ENCODE results near the gene ROBO1.

The ROBO1 gene

GRCh38 chr3:79041621-79042020, 726.2 kb downstream of the ROBO1 start:
- Histone ChIP-seq H3K9ac (no peak overlapping the region), H4K20me1 (no peaks in the 10 kb centered on the region), H3K27me3 (no peaks in the 10 kb centered on the region), H3K36me3 (no peaks in the 10 kb centered on the region), H3K4me2 (no peak overlapping the region), H3K4me3 (no peak overlapping the region), H3K27ac (no peak overlapping the region), H3K4me1 (no peaks in the 10 kb centered on the region), H3K9me3 (no peaks in the 10 kb centered on the region)
- no peak for TF ChIP-seq Cebpa-rat (IDR thresholded peaks at IDR 0.05)

- Histone ChIP-seq H4K20me1 (no peaks in the 10 kb centered on the region), H3K4me3 (no peak overlapping the region), H3K4me1 (no peaks in the 10 kb centered on the region), H3K27me3 (no peaks in the 10 kb centered on the region), H3K9ac (no peak overlapping the region), H3K36me3 (no peaks in the 10 kb centered on the region), H3K9me3 (no peaks in the 10 kb centered on the region), H3K4me2 (no peak overlapping the region), H3K27ac (no peak overlapping the region)
- no peak for TF ChIP-seq Cebpa-rat (IDR thresholded peaks at IDR 0.05)
Observed at GRCh38 chr3:79040701-79041100, 727.1 kb downstream of the ROBO1 start.

- H3K4me3 ChIP-seq, result no peak overlapping the region
- TF ChIP-seq Cebpa-rat (IDR thresholded peaks at IDR 0.05), result no peak
- H3K9ac ChIP-seq, result no peak overlapping the region
- no peaks in the 10 kb centered on the region for H3K4me1 ChIP-seq
- H3K27me3 ChIP-seq, result no peaks in the 10 kb centered on the region
- H3K4me2 ChIP-seq, result no peak overlapping the region
- no peaks in the 10 kb centered on the region for H4K20me1 ChIP-seq
- no peaks in the 10 kb centered on the region for H3K36me3 ChIP-seq
- H3K9me3 ChIP-seq, result no peaks in the 10 kb centered on the region
- H3K27ac ChIP-seq, result no peak overlapping the region
Observed at GRCh38 chr3:79040091-79040490, 727.7 kb downstream of the ROBO1 start.

GRCh38 chr3:79039192-79039591, 728.6 kb downstream of the ROBO1 start:
- Histone ChIP-seq H3K9ac (no peak overlapping the region), H3K4me2 (no peak overlapping the region), H3K36me3 (no peaks in the 10 kb centered on the region), H3K27me3 (no peaks in the 10 kb centered on the region), H3K4me3 (no peak overlapping the region), H4K20me1 (no peaks in the 10 kb centered on the region), H3K4me1 (no peaks in the 10 kb centered on the region), H3K9me3 (no peaks in the 10 kb centered on the region), H3K27ac (no peak overlapping the region)
- TF ChIP-seq Cebpa-rat (IDR thresholded peaks at IDR 0.05), result no peak

- Histone ChIP-seq H3K36me3 (no peaks in the 10 kb centered on the region), H3K4me2 (no peak overlapping the region), H3K9ac (no peak overlapping the region), H3K4me3 (no peak overlapping the region), H3K27ac (no peak overlapping the region), H3K9me3 (no peaks in the 10 kb centered on the region), H3K4me1 (no peaks in the 10 kb centered on the region), H4K20me1 (no peaks in the 10 kb centered on the region), H3K27me3 (no peaks in the 10 kb centered on the region)
- no peak for TF ChIP-seq Cebpa-rat (IDR thresholded peaks at IDR 0.05)
Observed at GRCh38 chr3:79038636-79039035, 729.2 kb downstream of the ROBO1 start.

- H3K9me3 ChIP-seq, result no peaks in the 10 kb centered on the region
Observed at GRCh38 chr3:79038057-79038456, 729.7 kb downstream of the ROBO1 start.

GRCh38 chr3:79032686-79033318, 735.0 kb downstream of the ROBO1 start:
- no peak overlapping the region for H3K9ac ChIP-seq
- H3K27ac ChIP-seq, result no peak overlapping the region
- no peaks in the 10 kb centered on the region for H3K4me1 ChIP-seq
- no peaks in the 10 kb centered on the region for H4K20me1 ChIP-seq
- no peaks in the 10 kb centered on the region for H3K27me3 ChIP-seq
- no peak overlapping the region for H3K4me2 ChIP-seq
- no peak overlapping the region for H3K4me3 ChIP-seq
- no peak for TF ChIP-seq Cebpa-rat (IDR thresholded peaks at IDR 0.05)
- H3K9me3 ChIP-seq, result no peaks in the 10 kb centered on the region
- no peaks in the 10 kb centered on the region for H3K36me3 ChIP-seq

More at GRCh38 chr3:79038057-79038456, 729.7 kb downstream of the ROBO1 start:
- Histone ChIP-seq H3K36me3 (no peaks in the 10 kb centered on the region), H3K4me3 (no peak overlapping the region), H3K27ac (no peak overlapping the region), H3K4me1 (no peaks in the 10 kb centered on the region), H3K27me3 (no peaks in the 10 kb centered on the region), H3K9ac (no peak overlapping the region), H4K20me1 (no peaks in the 10 kb centered on the region), H3K4me2 (no peak overlapping the region)
- TF ChIP-seq Cebpa-rat (IDR thresholded peaks at IDR 0.05), result no peak

GRCh38 chr3:79030157-79030556, 737.6 kb downstream of the ROBO1 start:
- TF ChIP-seq Cebpa-rat (IDR thresholded peaks at IDR 0.05), result no peak
- Histone ChIP-seq H3K4me2 (no peak overlapping the region), H3K36me3 (no peaks in the 10 kb centered on the region), H3K4me1 (no peaks in the 10 kb centered on the region), H4K20me1 (no peaks in the 10 kb centered on the region), H3K4me3 (no peak overlapping the region), H3K27me3 (no peaks in the 10 kb centered on the region), H3K27ac (no peak overlapping the region), H3K9ac (no peak overlapping the region), H3K9me3 (no peaks in the 10 kb centered on the region)

GRCh38 chr3:79028916-79029315, 738.9 kb downstream of the ROBO1 start:
- no peak overlapping the region for H3K4me2 ChIP-seq
- no peak for TF ChIP-seq Cebpa-rat (IDR thresholded peaks at IDR 0.05)
- H3K4me1 ChIP-seq, result no peaks in the 10 kb centered on the region
- H4K20me1 ChIP-seq, result no peaks in the 10 kb centered on the region
- no peak overlapping the region for H3K9ac ChIP-seq
- H3K36me3 ChIP-seq, result no peaks in the 10 kb centered on the region
- H3K9me3 ChIP-seq, result no peaks in the 10 kb centered on the region
- H3K27me3 ChIP-seq, result no peaks in the 10 kb centered on the region
- no peak overlapping the region for H3K27ac ChIP-seq
- no peak overlapping the region for H3K4me3 ChIP-seq

- Histone ChIP-seq H3K9me3 (no peaks in the 10 kb centered on the region), H3K27ac (no peak overlapping the region), H4K20me1 (no peaks in the 10 kb centered on the region), H3K9ac (no peak overlapping the region), H3K4me1 (no peaks in the 10 kb centered on the region), H3K4me3 (no peak overlapping the region), H3K4me2 (no peak overlapping the region), H3K36me3 (no peaks in the 10 kb centered on the region), H3K27me3 (no peaks in the 10 kb centered on the region)
- TF ChIP-seq Cebpa-rat (IDR thresholded peaks at IDR 0.05), result no peak
Observed at GRCh38 chr3:79027593-79027992, 740.2 kb downstream of the ROBO1 start.

- Histone ChIP-seq H3K27me3 (no peaks in the 10 kb centered on the region), H3K4me3 (peak overlapping the region; percentile 96), H3K9me3 (no peaks in the 10 kb centered on the region), H3K9ac (peak overlapping the region; percentile 99), H3K36me3 (no peaks in the 10 kb centered on the region), H3K4me1 (peaks cover 16% of the 10 kb centered on the region), H3K4me2 (peak overlapping the region; percentile 78), H3K27ac (peak overlapping the region; percentile 100), H4K20me1 (peaks cover 41% of the 10 kb centered on the region)
- TF ChIP-seq Cebpa-rat (IDR thresholded peaks at IDR 0.05), result no peak
Observed at GRCh38 chr3:79019924-79020173, 747.9 kb downstream of the ROBO1 start.

All from BLaER1 (cell line).